ENCODE measurements around the gene VAC14. TPM values are rescaled to one million over a fixed set of nuclear protein-coding genes. Genes with fewer than 3 reads are reported as not detected.

The VAC14 gene
- total RNA-seq, 1 donor from 2014 or later: 22.0 TPM

DNA sequence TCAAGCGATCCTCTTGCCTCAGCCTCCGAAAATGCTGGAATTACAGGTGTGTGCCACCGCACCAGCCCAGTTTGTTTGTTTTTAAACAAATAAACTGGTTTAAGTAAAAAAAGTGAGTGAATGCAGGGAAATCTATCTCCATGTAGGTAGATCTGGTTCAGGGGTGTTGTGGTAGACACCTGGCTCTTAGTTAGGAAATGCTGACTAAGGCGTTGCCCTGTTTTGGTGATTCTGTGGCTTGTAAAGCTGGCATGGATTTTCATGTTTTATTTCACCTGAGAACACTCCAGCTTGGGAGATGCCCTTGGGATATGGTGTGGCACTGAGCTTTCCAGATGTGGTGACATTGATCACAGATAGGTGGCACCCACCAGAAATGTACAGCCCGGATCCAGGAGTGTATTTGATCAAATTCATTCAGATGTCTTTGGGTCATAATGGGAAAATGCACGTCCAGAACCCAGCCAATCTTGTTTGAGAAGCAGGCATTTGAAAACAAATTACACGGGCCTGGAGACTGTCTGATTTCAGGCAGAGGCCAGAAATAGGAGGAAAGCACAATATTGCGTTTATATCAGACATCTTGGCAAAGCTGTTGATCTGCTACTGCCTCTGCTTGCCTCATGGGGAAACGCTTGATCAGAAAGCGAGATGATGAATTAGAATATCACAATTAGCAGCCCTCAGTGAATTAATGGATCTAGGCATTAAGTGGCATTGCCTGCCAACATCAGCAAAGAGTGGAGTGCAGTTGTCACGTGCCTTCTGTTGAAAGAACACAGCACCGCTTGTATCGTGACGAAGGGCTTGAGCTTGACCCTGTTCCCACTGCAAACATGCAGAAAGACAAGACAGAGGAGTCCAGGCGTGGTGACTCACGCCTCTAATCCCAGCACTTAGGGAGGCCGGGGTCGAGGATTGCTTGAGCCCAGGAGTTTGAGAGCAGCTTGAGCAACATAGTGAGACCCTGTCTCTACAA, 161.9 kb downstream of the VAC14 start:
- ATAC-seq: peak; percentile 87

Other genes with a start within 250 kb of the VAC14 start
- 7.9 TPM for gene IL34, start 154.6 kb downstream of the VAC14 start, total RNA-seq
- gene MTSS2, start 115.1 kb downstream of the VAC14 start, total RNA-seq: 32.8 TPM

Data from esophagus mucosa (tissue), 1 donor.